GM19397 (cell line): ENCODE data around the gene GPR176.

Experiments
- ATAC-seq: cut with Tn5 transposase; IDR thresholded peaks from one replicate; pipeline ENCODE4 v1.9.1; 2021; ENCODE audit warnings: mild to moderate bottlenecking, moderate library complexity; ENCODE audit not compliant: unreplicated experiment

Gene GPR176, protein sequence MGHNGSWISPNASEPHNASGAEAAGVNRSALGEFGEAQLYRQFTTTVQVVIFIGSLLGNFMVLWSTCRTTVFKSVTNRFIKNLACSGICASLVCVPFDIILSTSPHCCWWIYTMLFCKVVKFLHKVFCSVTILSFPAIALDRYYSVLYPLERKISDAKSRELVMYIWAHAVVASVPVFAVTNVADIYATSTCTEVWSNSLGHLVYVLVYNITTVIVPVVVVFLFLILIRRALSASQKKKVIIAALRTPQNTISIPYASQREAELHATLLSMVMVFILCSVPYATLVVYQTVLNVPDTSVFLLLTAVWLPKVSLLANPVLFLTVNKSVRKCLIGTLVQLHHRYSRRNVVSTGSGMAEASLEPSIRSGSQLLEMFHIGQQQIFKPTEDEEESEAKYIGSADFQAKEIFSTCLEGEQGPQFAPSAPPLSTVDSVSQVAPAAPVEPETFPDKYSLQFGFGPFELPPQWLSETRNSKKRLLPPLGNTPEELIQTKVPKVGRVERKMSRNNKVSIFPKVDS

DNA sequence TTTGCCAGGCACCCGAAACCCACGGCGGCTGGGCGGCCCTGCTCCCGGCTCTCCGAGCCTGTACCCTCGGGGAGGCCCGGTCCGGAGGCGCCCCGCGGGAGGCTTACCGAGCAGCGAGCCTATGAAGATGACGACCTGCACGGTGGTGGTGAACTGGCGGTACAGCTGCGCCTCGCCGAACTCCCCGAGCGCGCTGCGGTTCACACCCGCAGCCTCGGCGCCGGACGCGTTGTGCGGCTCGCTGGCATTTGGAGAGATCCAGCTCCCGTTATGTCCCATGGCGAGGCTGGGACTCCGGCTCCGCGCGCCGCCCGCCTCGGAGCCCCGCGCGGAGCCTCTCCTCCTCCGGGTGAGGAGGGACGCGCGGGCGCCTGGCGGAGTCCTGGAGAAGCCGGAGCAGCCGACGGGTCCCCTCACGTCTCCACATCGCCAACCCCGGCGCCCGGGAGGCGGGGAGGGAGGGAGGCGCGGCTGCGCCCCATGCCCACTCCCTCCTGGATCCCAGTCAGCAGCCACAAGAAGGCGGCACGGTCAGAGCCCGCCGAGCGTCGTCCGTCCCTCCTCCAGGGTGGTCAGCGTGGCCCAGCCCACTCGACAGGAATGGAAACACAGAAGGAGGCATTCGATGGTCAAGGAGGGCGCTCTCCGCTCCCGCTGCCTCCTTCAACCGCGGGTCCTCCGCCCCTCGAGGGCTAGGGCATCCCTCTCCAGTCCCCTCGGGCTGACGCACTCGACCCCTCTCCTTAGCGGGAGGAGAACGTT, at the start of gene GPR176:
Gene GPR176 (minus strand): TSS at position 519 of the 762 bp plus-strand sequence. CDS start 240 bp downstream, at position 279.
- ATAC-seq: peak; percentile 17

- ATAC-seq: no peak
Measured at GRCh38 chr15:39969002-39969394, 48.9 kb upstream of the GPR176 start.

DNA sequence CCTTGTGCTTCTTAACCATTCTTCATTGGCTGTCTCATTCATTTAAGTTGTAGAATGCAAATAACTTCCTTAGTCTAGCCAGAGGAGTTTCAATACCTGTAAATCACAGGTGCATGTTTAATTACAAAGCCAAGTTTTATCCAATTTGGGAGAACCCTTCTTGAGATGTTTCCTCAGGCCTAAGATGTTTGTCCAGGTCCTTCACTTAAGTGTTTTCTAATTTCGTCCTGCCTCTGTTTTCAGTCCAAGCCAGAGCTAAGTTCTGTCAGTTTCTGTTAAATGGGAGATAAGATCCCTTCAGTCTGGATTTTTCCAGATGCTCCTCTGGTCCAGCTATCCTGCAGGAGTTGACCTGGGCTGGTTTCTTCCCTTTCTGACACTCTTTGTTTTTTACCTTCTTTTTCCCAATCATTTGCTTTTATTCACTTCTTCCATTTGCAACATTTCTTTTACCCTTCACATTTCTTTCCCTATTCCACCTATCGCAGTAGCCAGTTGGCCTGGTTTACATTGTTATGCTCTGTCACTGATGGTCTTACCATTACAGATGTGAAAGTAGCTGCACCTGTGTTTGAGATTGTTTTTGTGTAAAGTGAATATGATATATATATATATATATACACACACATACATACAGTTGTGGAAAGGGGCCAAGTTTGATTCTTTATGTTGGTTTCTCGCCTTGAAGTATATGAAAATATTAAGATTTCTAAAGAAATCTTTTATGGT, 48.4 kb upstream of the GPR176 start:
- no peak for ATAC-seq

DNA sequence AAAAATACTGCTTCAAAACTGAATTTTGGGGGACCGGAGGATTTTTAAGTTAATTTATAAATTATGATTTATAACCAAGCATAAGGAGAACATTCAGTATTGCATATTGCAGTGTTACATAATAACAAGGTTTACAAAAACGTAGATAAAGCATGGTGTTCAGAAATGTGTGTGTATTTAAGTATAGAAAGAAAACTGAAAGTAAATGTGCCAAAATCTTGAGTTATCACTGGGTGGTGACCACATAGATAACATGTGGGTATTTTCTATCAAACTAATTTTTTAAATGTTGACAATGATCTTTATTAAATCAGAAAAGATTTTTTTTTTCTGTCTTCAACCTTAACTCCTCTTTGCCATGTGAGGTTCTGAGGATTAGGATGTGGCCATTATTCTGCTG, 46.5 kb upstream of the GPR176 start:
- no peak for ATAC-seq

- no peak for ATAC-seq
Measured at GRCh38 chr15:39963786-39964185, 43.7 kb upstream of the GPR176 start.

GRCh38 chr15:39961051-39961450, 41.0 kb upstream of the GPR176 start:
- ATAC-seq: no peak

- no peak for ATAC-seq
Measured at GRCh38 chr15:39960411-39960810, 40.3 kb upstream of the GPR176 start.

- no peak for ATAC-seq
Measured at GRCh38 chr15:39959411-39959810, 39.3 kb upstream of the GPR176 start.

DNA sequence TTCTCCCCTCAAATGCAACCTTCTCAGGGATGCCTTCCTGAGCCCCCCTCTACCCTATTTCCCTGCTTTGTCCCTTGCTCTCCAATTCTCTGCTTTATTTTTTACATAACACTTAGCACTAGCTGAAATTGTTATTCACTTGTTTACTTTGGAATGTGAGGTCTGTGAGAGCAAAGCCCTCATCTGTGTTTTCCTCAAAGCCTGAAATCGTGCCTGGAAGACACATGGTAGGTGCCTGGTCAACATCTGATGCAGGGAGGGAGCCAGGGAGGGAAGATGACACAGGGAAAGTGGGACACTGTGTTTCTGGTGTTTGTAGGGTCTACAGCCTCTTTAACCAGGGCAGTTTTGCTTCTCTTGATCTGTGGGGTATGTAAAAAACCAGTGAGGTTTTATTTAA, 37.4 kb upstream of the GPR176 start:
- ATAC-seq: no peak

DNA sequence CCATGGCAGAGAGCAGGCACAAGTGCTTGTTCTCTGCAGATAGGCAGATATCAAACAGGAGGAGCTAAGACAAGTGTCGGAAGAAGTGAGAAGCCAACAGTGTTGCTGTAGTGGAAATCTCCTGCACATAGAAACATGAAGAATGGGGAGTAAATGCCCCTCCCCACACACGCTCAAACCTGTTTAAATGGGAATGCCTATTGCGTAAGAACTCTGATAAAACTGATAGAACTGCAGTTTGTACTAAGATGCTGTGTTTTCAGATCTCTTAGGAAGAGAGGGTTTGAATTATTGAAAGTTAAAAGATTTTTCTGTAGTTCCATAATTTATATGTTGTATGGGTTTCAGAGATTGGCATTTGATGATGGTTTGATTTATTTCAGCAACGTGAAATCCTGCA, 33.5 kb upstream of the GPR176 start:
- no peak for ATAC-seq

DNA sequence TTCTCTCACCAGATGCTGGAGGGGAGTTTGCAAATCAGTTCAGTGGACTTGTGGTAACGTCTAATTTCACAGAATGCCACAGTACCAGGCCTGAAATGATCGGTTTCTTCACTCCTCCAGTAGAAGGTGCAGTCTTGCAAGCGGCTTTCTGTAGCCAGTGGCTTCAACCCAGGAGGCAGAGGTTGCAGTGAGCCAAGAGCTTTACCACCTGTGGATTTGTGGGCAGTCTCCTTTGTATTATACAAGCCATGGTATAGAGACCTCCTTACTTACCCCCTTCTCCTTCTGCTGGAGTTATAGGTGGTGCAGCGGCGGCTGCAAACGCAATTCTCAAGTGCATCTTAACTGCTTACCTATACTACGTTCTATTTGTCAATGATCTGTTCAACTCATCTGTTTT, 31.5 kb upstream of the GPR176 start:
- ATAC-seq: no peak

DNA sequence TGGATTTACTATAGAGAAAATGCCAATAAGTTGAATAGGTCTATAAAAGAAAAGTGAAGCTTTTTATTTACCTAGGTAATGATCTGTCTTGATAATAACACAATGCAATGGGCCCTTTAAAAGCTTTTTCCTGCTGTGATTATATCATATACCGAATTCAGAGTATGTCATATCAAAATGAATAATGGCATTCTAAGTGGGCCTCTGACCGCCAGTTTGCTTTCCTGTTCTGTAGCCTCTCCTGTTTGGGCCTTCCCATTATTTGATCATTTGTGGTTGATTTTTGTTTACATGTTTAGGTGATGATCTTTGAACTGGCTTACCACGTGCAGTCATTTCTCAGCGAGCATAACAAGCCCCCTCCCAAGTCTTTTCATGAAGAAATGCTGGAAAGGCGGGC, 28.8 kb upstream of the GPR176 start:
- ATAC-seq: no peak

DNA sequence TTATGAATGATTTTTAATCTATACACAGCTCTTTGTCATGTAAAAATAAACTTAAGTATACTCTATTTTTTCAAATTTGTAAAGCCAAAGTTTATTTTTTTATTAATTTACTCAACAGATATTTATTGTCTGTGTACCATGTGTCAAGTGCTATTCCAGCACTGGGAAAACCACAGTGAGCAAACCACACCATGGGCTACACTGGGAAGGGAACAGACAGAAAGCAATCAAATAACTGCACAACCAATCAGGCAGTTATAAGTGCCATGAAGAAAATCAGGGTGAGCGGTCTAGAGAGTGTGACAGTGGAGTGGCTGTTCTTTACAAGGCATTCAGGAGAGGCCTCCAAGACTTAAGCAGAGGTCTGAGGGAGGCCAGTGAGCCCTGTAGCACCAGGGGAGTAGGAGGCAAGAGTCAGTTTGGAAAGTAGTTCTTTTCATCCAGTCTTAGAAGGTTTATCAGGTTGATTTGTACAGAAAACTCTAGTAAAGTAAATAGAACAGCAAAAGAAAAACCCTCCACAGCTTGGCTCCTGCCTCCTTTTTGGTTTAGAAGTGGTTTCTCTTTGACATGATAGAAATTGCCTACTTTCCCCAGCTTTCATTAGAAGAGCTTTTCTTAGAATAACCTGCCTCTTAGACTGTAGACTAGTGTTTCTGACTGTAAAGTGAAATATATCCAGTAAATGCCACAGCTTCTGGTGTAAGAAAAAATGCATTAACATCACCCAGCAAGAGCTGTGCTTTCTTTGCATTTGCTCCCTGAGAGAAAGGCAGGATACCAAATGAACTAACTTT, 27.5 kb upstream of the GPR176 start:
- ATAC-seq: no peak

GRCh38 chr15:39946862-39947261, 26.8 kb upstream of the GPR176 start:
- no peak for ATAC-seq

GRCh38 chr15:39944726-39945125, 24.7 kb upstream of the GPR176 start:
- no peak for ATAC-seq

DNA sequence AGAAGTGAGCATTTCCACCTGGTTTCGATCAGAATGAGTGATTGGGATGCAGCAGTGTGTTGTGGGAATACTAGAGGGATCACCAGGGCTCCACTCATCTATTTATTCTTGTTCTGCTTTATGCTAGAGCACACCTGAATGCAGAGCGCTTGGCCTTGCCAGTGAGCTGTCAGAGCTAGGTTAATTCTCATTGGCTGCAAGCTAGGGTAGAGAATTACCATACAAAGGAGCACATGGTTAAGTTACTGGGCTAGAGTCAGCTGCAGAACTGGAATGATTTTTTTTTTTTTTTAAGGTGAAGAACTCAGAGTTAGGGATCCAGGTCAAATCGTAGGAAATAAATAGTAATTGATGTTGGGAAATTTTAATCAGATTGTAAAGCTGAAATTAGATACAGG, 22.7 kb upstream of the GPR176 start:
- ATAC-seq: no peak

- no peak for ATAC-seq
Measured at GRCh38 chr15:39942101-39942752, 22.2 kb upstream of the GPR176 start.

GRCh38 chr15:39939487-39940452, 19.7 kb upstream of the GPR176 start:
- ATAC-seq: no peak

- ATAC-seq: no peak
Measured at GRCh38 chr15:39937696-39938095, 17.6 kb upstream of the GPR176 start.
